Stimulated activated naive B cell treated with anti-CD40 and anti-IgM and Interleukin-4, amounts not matched to agents 10 μg/mL and 1 μg/mL and 100 μg/mL, for 72 hours (primary cell): Measurements from ENCODE around the gene RAD51B.

Source experiments
- ATAC-seq, 2 donors: fragments of 150-1000 bp; cut with Tn5 transposase; replicated peaks; 2 replicates each; pipeline ENCODE4 v1.10.0; 2021; ENCODE audit warnings: moderate library complexity in 1 of 2
- DNase-seq: peaks from one replicate; pipeline ENCODE4 v3.0.0; 2021
- H3K27ac Mint-ChIP-seq: one replicate; pipeline ENCODE4 v1.8.0; 2022; ENCODE audit warnings: mild to moderate bottlenecking, mixed read lengths
- H3K27me3 Mint-ChIP-seq, 2 donors: one replicate each; pipeline ENCODE4 v1.8.0; 2022; ENCODE audit warnings: mixed read lengths in 2 of 2
- H3K36me3 Mint-ChIP-seq, 2 donors: one replicate each; pipeline ENCODE4 v1.8.0; 2022; ENCODE audit warnings: mixed read lengths in 2 of 2, mild to moderate bottlenecking in 1 of 2
- H3K4me1 Mint-ChIP-seq, 2 donors: one replicate each; pipeline ENCODE4 v1.8.0; 2022; ENCODE audit warnings: mixed read lengths in 2 of 2, mild to moderate bottlenecking in 1 of 2
- H3K4me3 Mint-ChIP-seq, 2 donors: one replicate each; pipeline ENCODE4 v1.8.0; 2022; ENCODE audit warnings: mild to moderate bottlenecking in 2 of 2, mixed read lengths in 2 of 2, moderate library complexity in 1 of 2
- H3K9me3 Mint-ChIP-seq, 2 donors: one replicate each; pipeline ENCODE4 v1.8.0; 2022; ENCODE audit warnings: mixed read lengths in 2 of 2, mild to moderate bottlenecking in 1 of 2

Gene RAD51B

GRCh38 chr14:68440820-68441219 lies 621.2 kb downstream of the RAD51B start:
- H3K4me3 Mint-ChIP-seq = no peak overlapping the region
- DNase-seq = no peak
- no peak for ATAC-seq
- no peaks in the 10 kb centered on the region for H3K27me3 Mint-ChIP-seq
- peaks cover 13 to 23% of the 10 kb centered on the region in 2 donors for H3K36me3 Mint-ChIP-seq
- peaks cover 24 to 54% of the 10 kb centered on the region in 2 donors for H3K4me1 Mint-ChIP-seq
- H3K9me3 Mint-ChIP-seq = peaks cover 3 to 11% of the 10 kb centered on the region in 2 donors
- no peak overlapping the region for H3K27ac Mint-ChIP-seq

- no peak overlapping the region for H3K4me3 Mint-ChIP-seq
- ATAC-seq (no peak), DNase-seq (no peak)
- peaks cover 3 to 7% of the 10 kb centered on the region in 2 donors for H3K9me3 Mint-ChIP-seq
- no peak overlapping the region for H3K27ac Mint-ChIP-seq
- H3K36me3 Mint-ChIP-seq = peaks cover 8 to 16% of the 10 kb centered on the region in 2 donors
- H3K27me3 Mint-ChIP-seq = no peaks in the 10 kb centered on the region
- peaks cover 27 to 47% of the 10 kb centered on the region in 2 donors for H3K4me1 Mint-ChIP-seq
These were observed 622.0 kb downstream of the RAD51B start for GRCh38 chr14:68441542-68441941.

- Mint-ChIP-seq H3K36me3 (peaks cover 6% of the 10 kb centered on the region in 2 donors), H3K27ac (no peak overlapping the region), H3K27me3 (no peaks in the 10 kb centered on the region), H3K4me3 (no peak overlapping the region), H3K9me3 (peaks cover 1 to 3% of the 10 kb centered on the region in 2 donors), H3K4me1 (peaks cover 20 to 46% of the 10 kb centered on the region in 2 donors)
- DNase-seq (no peak), ATAC-seq (no peak)
These were observed 623.5 kb downstream of the RAD51B start for GRCh38 chr14:68442828-68443629.

GRCh38 chr14:68444449-68445168 lies 625.0 kb downstream of the RAD51B start:
- Mint-ChIP-seq H3K4me3 (no peak overlapping the region), H3K4me1 (peaks cover 22 to 36% of the 10 kb centered on the region in 2 donors), H3K27me3 (no peaks in the 10 kb centered on the region), H3K36me3 (peaks cover under 1 to 4% of the 10 kb centered on the region in 2 donors), H3K27ac (no peak overlapping the region), H3K9me3 (no peaks in the 10 kb centered on the region)
- no peak for DNase-seq
- no peak for ATAC-seq

GRCh38 chr14:68446243-68447040 lies 626.9 kb downstream of the RAD51B start:
- no peak overlapping the region for H3K4me3 Mint-ChIP-seq
- ATAC-seq (no peak), DNase-seq (no peak)
- H3K27me3 Mint-ChIP-seq = no peaks in the 10 kb centered on the region
- no peaks in the 10 kb centered on the region for H3K9me3 Mint-ChIP-seq
- no peak overlapping the region for H3K27ac Mint-ChIP-seq
- peaks cover 27 to 41% of the 10 kb centered on the region in 2 donors for H3K4me1 Mint-ChIP-seq
- H3K36me3 Mint-ChIP-seq = peaks cover 3 to 4% of the 10 kb centered on the region in 2 donors

- H3K4me3 Mint-ChIP-seq = no peak overlapping the region
- peak overlapping the region; percentile 51 for H3K27ac Mint-ChIP-seq
- no peak for ATAC-seq
- peaks cover 29 to 45% of the 10 kb centered on the region in 2 donors for H3K4me1 Mint-ChIP-seq
- DNase-seq = no peak
- peaks cover 3 to 4% of the 10 kb centered on the region in 2 donors for H3K36me3 Mint-ChIP-seq
- H3K9me3 Mint-ChIP-seq = no peaks in the 10 kb centered on the region
- no peaks in the 10 kb centered on the region for H3K27me3 Mint-ChIP-seq
These were observed 628.1 kb downstream of the RAD51B start for GRCh38 chr14:68447581-68448251.

- ATAC-seq = no peak
- peaks cover 3 to 4% of the 10 kb centered on the region in 2 donors for H3K36me3 Mint-ChIP-seq
- no peak for DNase-seq
- no peak overlapping the region for H3K4me3 Mint-ChIP-seq
- peaks cover 29 to 45% of the 10 kb centered on the region in 2 donors for H3K4me1 Mint-ChIP-seq
- H3K27ac Mint-ChIP-seq = peak overlapping the region; percentile 51
- H3K9me3 Mint-ChIP-seq = no peaks in the 10 kb centered on the region
- H3K27me3 Mint-ChIP-seq = no peaks in the 10 kb centered on the region
These were observed 628.8 kb downstream of the RAD51B start for GRCh38 chr14:68448252-68448902.

- H3K4me3 Mint-ChIP-seq = no peak overlapping the region
- DNase-seq (no peak), ATAC-seq (peak; percentile 44 to 53)
- H3K27ac Mint-ChIP-seq = peak overlapping the region; percentile 60
- no peaks in the 10 kb centered on the region for H3K27me3 Mint-ChIP-seq
- H3K36me3 Mint-ChIP-seq = peaks cover 11 to 12% of the 10 kb centered on the region in 2 donors
- peaks cover 23 to 37% of the 10 kb centered on the region in 2 donors for H3K4me1 Mint-ChIP-seq
- peaks cover 0 to 3% of the 10 kb centered on the region in 2 donors for H3K9me3 Mint-ChIP-seq
These were observed 630.1 kb downstream of the RAD51B start for GRCh38 chr14:68449561-68450181.

GRCh38 chr14:68450391-68451120 lies 631.0 kb downstream of the RAD51B start:
- DNase-seq (no peak), ATAC-seq (no peak)
- H3K27ac Mint-ChIP-seq = no peak overlapping the region
- H3K4me3 Mint-ChIP-seq = no peak overlapping the region
- H3K9me3 Mint-ChIP-seq = peaks cover 0 to 4% of the 10 kb centered on the region in 2 donors
- no peaks in the 10 kb centered on the region for H3K27me3 Mint-ChIP-seq
- peaks cover 23 to 33% of the 10 kb centered on the region in 2 donors for H3K4me1 Mint-ChIP-seq
- H3K36me3 Mint-ChIP-seq = peaks cover 17% of the 10 kb centered on the region in 2 donors

- Mint-ChIP-seq H3K9me3 (peaks cover 8 to 9% of the 10 kb centered on the region in 2 donors), H3K4me3 (no peak overlapping the region), H3K36me3 (peaks cover 17 to 22% of the 10 kb centered on the region in 2 donors), H3K27me3 (no peaks in the 10 kb centered on the region), H3K27ac (no peak overlapping the region), H3K4me1 (peaks cover 20 to 33% of the 10 kb centered on the region in 2 donors)
- no peak for DNase-seq
- no peak for ATAC-seq
These were observed 632.3 kb downstream of the RAD51B start for GRCh38 chr14:68451696-68452373.

GRCh38 chr14:68458253-68458652 lies 638.7 kb downstream of the RAD51B start:
- Mint-ChIP-seq H3K4me1 (peaks cover 7 to 33% of the 10 kb centered on the region in 2 donors), H3K27me3 (no peaks in the 10 kb centered on the region), H3K36me3 (peaks cover 13 to 18% of the 10 kb centered on the region in 2 donors), H3K4me3 (no peak overlapping the region), H3K27ac (no peak overlapping the region), H3K9me3 (peaks cover 8 to 9% of the 10 kb centered on the region in 2 donors)
- ATAC-seq (no peak), DNase-seq (no peak)

GRCh38 chr14:68458840-68459469 lies 639.4 kb downstream of the RAD51B start:
- Mint-ChIP-seq H3K4me3 (no peak overlapping the region), H3K36me3 (peaks cover 11 to 16% of the 10 kb centered on the region in 2 donors), H3K4me1 (peaks cover 7 to 33% of the 10 kb centered on the region in 2 donors), H3K27ac (no peak overlapping the region), H3K9me3 (peaks cover 8 to 9% of the 10 kb centered on the region in 2 donors), H3K27me3 (no peaks in the 10 kb centered on the region)
- DNase-seq (no peak), ATAC-seq (no peak)
